Measurements from ENCODE around the gene SPDYE1. TPM values are rescaled to one million over a fixed set of nuclear protein-coding genes. Genes with fewer than 3 reads are reported as not detected.
A peak's percentile ranks its signal among the peaks of the same experiment; 100 is the strongest.

Gene SPDYE1
- total RNA-seq, 1 experiment from 2014 or later = not detected

DNA sequence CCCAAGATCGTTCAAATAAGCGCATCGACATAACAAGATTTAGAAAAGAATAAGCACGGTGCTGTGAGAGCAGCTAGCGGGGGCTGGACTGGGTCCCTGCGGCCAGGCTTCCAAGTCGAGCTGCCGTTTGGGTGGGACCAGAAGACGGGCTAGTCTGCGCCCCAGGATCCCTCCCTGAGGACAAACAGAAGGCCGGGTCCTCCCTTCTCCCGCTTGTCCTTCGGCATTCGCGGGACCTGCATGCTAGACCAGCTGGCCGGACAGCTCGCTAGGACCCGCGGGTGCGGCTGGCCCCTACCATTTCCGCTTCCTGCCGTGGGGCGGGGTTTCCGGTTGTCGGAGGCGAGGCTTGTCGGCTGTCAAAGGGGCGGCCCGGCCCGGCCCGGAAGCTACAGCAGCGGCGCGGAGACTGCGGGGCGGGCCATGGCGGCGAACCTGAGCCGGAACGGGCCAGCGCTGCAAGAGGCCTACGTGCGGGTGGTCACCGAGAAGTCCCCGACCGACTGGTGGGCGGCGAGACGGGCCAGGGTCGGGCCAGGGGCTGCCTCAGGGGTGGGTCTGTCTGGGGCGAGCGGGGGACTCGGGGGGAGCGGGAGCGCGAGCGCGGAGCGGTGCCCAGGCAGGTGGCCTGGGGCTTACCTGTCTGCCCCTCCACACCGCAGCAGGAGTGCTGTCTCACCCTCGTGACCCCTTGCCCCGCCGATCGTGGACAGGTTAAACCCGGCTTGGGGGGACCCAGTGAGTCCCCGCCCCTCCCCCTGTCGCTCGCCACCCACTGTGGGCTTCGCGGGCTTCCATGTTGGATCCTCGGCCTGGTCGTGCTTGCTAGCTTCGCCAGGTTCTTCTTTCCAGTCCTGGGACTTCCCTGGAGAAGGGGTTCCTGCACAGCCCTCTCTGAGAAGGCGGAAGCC lies 46.9 kb downstream of the SPDYE1 start, which contains the start of gene DBNL (continued):
- no peak for TF ChIP-seq NR3C1 (CRISPR knock-in tag; conservative IDR thresholded peaks at IDR 0.05; ENCODE audit: low read depth)
- TF ChIP-seq, protein P1, sequence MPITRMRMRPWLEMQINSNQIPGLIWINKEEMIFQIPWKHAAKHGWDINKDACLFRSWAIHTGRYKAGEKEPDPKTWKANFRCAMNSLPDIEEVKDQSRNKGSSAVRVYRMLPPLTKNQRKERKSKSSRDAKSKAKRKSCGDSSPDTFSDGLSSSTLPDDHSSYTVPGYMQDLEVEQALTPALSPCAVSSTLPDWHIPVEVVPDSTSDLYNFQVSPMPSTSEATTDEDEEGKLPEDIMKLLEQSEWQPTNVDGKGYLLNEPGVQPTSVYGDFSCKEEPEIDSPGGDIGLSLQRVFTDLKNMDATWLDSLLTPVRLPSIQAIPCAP (CRISPR knock-in tag; IDR thresholded peaks at IDR 0.05) = peak; percentile 82; the same call in 1 of the 2 replicates
- peak; percentile 89 for TF ChIP-seq FOXK1 (CRISPR knock-in tag; IDR thresholded peaks at IDR 0.05)
- TF ChIP-seq ETV6 (CRISPR knock-in tag; IDR thresholded peaks at IDR 0.05) = peak; percentile 94
- TF ChIP-seq IRF2 (CRISPR knock-in tag; IDR thresholded peaks at IDR 0.05; ENCODE audit: borderline replicate concordance, low read depth) = no peak
- peak; percentile 32; the same call in 1 of the 2 replicates for TF ChIP-seq PREB (CRISPR knock-in tag; IDR thresholded peaks at IDR 0.05; ENCODE audit: borderline replicate concordance)
- TF ChIP-seq, protein P2, sequence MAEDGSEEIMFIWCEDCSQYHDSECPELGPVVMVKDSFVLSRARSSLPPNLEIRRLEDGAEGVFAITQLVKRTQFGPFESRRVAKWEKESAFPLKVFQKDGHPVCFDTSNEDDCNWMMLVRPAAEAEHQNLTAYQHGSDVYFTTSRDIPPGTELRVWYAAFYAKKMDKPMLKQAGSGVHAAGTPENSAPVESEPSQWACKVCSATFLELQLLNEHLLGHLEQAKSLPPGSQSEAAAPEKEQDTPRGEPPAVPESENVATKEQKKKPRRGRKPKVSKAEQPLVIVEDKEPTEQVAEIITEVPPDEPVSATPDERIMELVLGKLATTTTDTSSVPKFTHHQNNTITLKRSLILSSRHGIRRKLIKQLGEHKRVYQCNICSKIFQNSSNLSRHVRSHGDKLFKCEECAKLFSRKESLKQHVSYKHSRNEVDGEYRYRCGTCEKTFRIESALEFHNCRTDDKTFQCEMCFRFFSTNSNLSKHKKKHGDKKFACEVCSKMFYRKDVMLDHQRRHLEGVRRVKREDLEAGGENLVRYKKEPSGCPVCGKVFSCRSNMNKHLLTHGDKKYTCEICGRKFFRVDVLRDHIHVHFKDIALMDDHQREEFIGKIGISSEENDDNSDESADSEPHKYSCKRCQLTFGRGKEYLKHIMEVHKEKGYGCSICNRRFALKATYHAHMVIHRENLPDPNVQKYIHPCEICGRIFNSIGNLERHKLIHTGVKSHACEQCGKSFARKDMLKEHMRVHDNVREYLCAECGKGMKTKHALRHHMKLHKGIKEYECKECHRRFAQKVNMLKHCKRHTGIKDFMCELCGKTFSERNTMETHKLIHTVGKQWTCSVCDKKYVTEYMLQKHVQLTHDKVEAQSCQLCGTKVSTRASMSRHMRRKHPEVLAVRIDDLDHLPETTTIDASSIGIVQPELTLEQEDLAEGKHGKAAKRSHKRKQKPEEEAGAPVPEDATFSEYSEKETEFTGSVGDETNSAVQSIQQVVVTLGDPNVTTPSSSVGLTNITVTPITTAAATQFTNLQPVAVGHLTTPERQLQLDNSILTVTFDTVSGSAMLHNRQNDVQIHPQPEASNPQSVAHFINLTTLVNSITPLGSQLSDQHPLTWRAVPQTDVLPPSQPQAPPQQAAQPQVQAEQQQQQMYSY (CRISPR knock-in tag; IDR thresholded peaks at IDR 0.05) = peak; percentile 17; the same call in 1 of the 2 replicates

- ATAC-seq = no peak; the same call in 1 of the 2 replicates
- CTCF ChIA-PET = interaction anchor here (1.2 to 1.9 kb wide), 4 partner anchors 18 to 169 kb away, joined by 3 to 9 read pairs (median 4); partner anchors contain the start of gene POLD2
- Mint-ChIP-seq H3K4me1 (peaks cover 13% of the 10 kb centered on the region), H3K9me3 (peaks cover 5% of the 10 kb centered on the region; the same call in 1 of the 2 replicates), H3K27ac (no peak overlapping the region), H3K4me3 (peak overlapping the region; percentile 83), H3K36me3 (peaks cover 8% of the 10 kb centered on the region; the same call in 1 of the 2 replicates), H3K27me3 (ENCODE audit: low read depth) (peaks cover 20% of the 10 kb centered on the region)
- POLR2A ChIA-PET = no interaction called here
- DNase-seq (ENCODE audit: low spot score) = no peak
- 0 out of 2 replicates have a peak, but pooled peaks have one; percentile 2 for TF ChIP-seq ARID4B (CRISPR knock-in tag; IDR thresholded peaks at IDR 0.05; ENCODE audit: borderline replicate concordance)
- no peak for TF ChIP-seq ZBTB21 (CRISPR knock-in tag; IDR thresholded peaks at IDR 0.05; ENCODE audit: borderline replicate concordance)
- no peak for TF ChIP-seq CREB1 (CRISPR knock-in tag; IDR thresholded peaks at IDR 0.05)
- TF ChIP-seq HMGA2 (CRISPR knock-in tag; IDR thresholded peaks at IDR 0.05) = no peak
- TF ChIP-seq, protein P3, sequence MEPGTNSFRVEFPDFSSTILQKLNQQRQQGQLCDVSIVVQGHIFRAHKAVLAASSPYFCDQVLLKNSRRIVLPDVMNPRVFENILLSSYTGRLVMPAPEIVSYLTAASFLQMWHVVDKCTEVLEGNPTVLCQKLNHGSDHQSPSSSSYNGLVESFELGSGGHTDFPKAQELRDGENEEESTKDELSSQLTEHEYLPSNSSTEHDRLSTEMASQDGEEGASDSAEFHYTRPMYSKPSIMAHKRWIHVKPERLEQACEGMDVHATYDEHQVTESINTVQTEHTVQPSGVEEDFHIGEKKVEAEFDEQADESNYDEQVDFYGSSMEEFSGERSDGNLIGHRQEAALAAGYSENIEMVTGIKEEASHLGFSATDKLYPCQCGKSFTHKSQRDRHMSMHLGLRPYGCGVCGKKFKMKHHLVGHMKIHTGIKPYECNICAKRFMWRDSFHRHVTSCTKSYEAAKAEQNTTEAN (CRISPR knock-in tag; IDR thresholded peaks at IDR 0.05) = no peak
- TF ChIP-seq TEAD1 (CRISPR knock-in tag; IDR thresholded peaks at IDR 0.05) = no peak
- TF ChIP-seq NR1H2 (CRISPR knock-in tag; IDR thresholded peaks at IDR 0.05) = no peak
Measured at GRCh38 chr7:44045226-44046014, 47.7 kb downstream of the SPDYE1 start.
